A549 treated with CORT108297 at 1 μM for 4 hours (cell line): Measurements from ENCODE around the gene SLC35A4. TPM values are rescaled to one million over a fixed set of nuclear protein-coding genes. Genes with fewer than 3 reads are reported as not detected.

ENCODE experiments used
- total RNA-seq: library from RNA; stranded (reverse); fragments of 200-300 nt; extraction: Qiagen RNA extraction; gene quantifications from 5 replicates; pipeline ENCODE4 v1.2.3, GENCODE V29; 2022

SLC35A4 gene
- total RNA-seq: 73.2 to 84.8 TPM (median 79.4 TPM) in 5 replicates

GRCh38 chr5:140564196-140565023, at the start of gene SLC35A4, which contains the start of gene APBB3:
Gene SLC35A4 (plus strand): TSS chr5:140564828. CDS start chr5:140567170, 2,342 bp downstream.
Gene APBB3 (minus strand): TSS chr5:140564598. CDS start chr5:140564245, 353 bp downstream.

GRCh38 chr5:140547508-140548299, 16.9 kb upstream of the SLC35A4 start, which contains the start of gene EIF4EBP3:
Gene EIF4EBP3 (plus strand): TSS chr5:140547662. CDS start chr5:140547738, 76 bp downstream.

GRCh38 chr5:140557136-140557805, 7.4 kb upstream of the SLC35A4 start, which contains the start of gene SRA1:
Gene SRA1 (minus strand): TSS chr5:140557473. CDS start chr5:140557452, 21 bp downstream.

Other genes with a start within 250 kb of the SLC35A4 start
- 5.8 to 8.9 TPM (median 6.3 TPM) in 5 replicates for gene HBEGF, start 218.2 kb upstream of the SLC35A4 start, total RNA-seq
- gene SLC4A9, start 204.6 kb upstream of the SLC35A4 start, total RNA-seq: 0.05 TPM in 1 of 5 replicates, not detected in the others
- gene ANKHD1, start 163.0 kb upstream of the SLC35A4 start, total RNA-seq: 43.6 to 55.0 TPM (median 52.7 TPM) in 5 replicates
- gene EIF4EBP3, start 17.2 kb upstream of the SLC35A4 start, total RNA-seq: 0.44 to 2.1 TPM (median 1.7 TPM) in 5 replicates
- gene SRA1, start 7.4 kb upstream of the SLC35A4 start, total RNA-seq: 38.3 to 55.1 TPM (median 43.8 TPM) in 5 replicates
- gene APBB3, start 230 bp upstream of the SLC35A4 start, total RNA-seq: 6.2 to 7.7 TPM (median 7.1 TPM) in 5 replicates
- gene CD14, start 68.3 kb downstream of the SLC35A4 start, total RNA-seq: 4.2 to 5.3 TPM (median 4.5 TPM) in 5 replicates
- gene TMCO6, start 74.6 kb downstream of the SLC35A4 start, total RNA-seq: 11.6 to 17.6 TPM (median 14.7 TPM) in 5 replicates
- 101 to 133 TPM (median 119 TPM) in 5 replicates for gene NDUFA2, start 82.8 kb downstream of the SLC35A4 start, total RNA-seq
- 83.4 to 125 TPM (median 91.1 TPM) in 5 replicates for gene IK, start 83.0 kb downstream of the SLC35A4 start, total RNA-seq
- 27.6 to 30.9 TPM (median 29.4 TPM) in 5 replicates for gene WDR55, start 100.1 kb downstream of the SLC35A4 start, total RNA-seq
- gene DND1, start 108.7 kb downstream of the SLC35A4 start, total RNA-seq: 0.44 to 1.0 TPM (median 0.92 TPM) in 5 replicates
- gene HARS1, start 126.5 kb downstream of the SLC35A4 start, total RNA-seq: 75.2 to 87.0 TPM (median 79.6 TPM) in 5 replicates
- 33.5 to 42.3 TPM (median 40.2 TPM) in 5 replicates for gene HARS2, start 126.6 kb downstream of the SLC35A4 start, total RNA-seq
- gene ZMAT2, start 135.6 kb downstream of the SLC35A4 start, total RNA-seq: 80.9 to 136 TPM (median 89.0 TPM) in 5 replicates
- gene PCDHA1, start 221.3 kb downstream of the SLC35A4 start, total RNA-seq: 0.10 to 0.27 TPM (median 0.19 TPM) in 5 replicates
- gene PCDHA2, start 230.0 kb downstream of the SLC35A4 start, total RNA-seq: 0.05 to 0.08 TPM (median 0.05 TPM) in 4 of 5 replicates, not detected in the other
- 0.88 to 1.1 TPM (median 0.96 TPM) in 5 replicates for gene PCDHA3, start 236.2 kb downstream of the SLC35A4 start, total RNA-seq
- 1.5 to 2.2 TPM (median 1.6 TPM) in 5 replicates for gene PCDHA4, start 242.2 kb downstream of the SLC35A4 start, total RNA-seq